Testis (tissue), 2 donors: Measurements from ENCODE around the gene GRK1.

Experiments
- CTCF ChIP-seq, 3 experiments: fragments of 450-650 bp in 2 of 3; fragments of 200-600 bp in 1 of 3; sonication (generic) in 1 of 3; IDR thresholded peaks; one replicate each; pipeline ENCODE4 v1.5.1; 2016 to 2019; ENCODE audit warnings: antibody characterized with exemption in 3 of 3, mild to moderate bottlenecking in 2 of 3, moderate library complexity in 1 of 3
- POLR2A ChIP-seq: fragments of 450-650 bp; IDR thresholded peaks from one replicate; pipeline ENCODE4 v1.6.1; 2017; ENCODE audit warnings: antibody characterized with exemption, mild to moderate bottlenecking, moderate library complexity

- TF ChIP-seq CTCF (IDR thresholded peaks at IDR 0.05) = no peak
- no peak for TF ChIP-seq POLR2A
Observed at GRCh38 chr13:113650731-113651148, 16.3 kb upstream of the GRK1 start.
